ENCODE data around the gene KCNK5.

Gene KCNK5

DNA sequence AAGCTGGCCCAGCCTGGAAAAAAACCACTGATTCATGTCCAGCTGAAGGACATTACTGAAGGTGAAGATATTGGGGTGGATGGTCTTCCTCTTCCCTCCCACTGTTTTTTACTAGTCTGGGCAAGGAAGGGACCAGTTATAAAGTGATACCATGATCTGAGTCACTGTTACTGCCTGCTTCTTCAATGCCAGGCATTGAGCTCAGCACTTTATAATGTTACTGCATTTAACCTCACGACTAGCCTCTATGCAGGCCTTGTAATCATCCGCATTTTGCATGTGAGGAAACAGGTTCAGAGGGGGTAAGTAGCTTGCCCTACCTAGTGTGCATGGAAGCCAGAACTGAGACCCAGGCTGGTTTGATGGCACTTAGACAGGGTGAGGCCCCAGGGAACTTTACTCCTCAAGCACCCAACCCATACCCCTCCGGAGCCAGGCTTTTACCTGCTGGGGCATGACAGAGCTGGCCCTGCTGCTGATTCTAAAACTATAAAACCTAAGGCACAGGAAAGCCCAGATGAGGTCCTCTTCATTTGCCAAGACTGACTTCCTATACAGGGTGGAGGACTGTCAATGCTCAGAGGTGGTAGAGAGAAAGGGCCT lies 11.0 kb upstream of the KCNK5 start:
- DNase-seq (ENCODE audit: low read depth in 2 of 2, low spot score in 1 of 2) = no peak

DNA sequence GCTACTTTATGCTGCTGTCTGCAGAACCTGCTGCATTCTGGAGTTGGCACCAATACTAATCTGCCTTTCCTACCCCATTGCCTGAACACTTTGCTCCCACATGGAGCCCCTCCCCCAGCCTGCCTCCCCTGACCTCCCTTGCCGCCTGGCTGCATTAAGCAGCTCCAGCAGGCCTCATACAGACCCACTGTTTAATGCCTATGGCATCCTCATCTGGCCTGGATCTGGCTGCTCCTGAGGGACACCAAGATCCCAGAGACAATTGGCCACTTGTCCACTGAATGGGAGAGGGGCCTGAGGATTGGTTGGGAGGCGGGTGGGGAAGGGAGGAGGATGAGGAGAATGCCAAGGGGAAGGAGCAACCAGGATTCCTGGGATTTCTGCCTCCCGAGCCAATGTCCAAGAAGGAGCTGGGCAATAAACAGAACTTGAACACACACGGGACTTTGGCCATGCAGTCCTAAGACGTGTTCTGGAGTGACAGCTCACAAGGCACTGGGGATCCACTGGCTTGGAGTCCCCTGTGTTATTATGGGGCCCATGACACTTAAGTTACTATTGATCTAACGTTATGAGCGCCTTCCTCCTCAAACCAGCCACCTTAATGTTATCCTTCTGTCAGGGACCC lies 10.4 kb upstream of the KCNK5 start:
- no peak for DNase-seq (ENCODE audit: low read depth in 2 of 2, low spot score in 1 of 2)

DNA sequence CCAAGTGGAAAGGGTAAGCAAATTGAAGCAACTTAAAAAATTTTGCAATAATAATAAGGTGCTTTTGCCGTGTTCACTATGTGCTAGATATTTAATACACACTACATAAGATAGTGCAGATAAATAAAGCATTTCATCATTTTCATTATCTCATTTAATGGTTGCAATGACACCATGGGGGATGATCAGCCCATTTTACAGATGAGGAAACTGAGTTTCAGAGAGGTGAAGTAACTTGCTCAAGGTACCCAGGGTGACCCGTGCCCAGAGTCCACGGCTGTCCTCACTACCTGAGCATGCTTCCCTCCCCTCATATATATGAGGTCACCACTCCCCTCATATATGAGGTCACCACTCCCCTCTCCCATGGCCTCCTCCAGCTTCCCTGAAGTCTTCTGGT lies 7.5 kb upstream of the KCNK5 start:
- DNase-seq (ENCODE audit: low read depth in 2 of 2, low spot score in 1 of 2) = no peak

DNA sequence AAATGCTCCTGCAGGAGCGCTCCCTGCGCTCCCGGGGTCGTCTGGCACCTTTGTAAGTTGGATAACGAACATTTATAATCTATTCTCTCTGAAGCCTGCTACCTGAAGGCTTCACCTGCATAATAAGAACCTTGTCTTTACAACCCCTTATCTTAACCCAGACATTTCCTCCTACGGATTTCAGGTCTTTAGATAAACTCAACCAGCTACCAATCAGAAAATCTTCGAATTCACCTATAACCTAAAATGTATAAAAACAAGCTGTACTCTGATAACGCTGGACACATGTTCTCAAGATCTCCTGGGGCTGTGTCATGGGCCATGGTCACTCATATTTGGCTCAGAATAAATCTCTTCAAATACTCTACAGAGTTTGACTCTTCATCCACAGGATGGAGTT lies 4.1 kb upstream of the KCNK5 start:
- no peak for DNase-seq (ENCODE audit: low read depth in 2 of 2, low spot score in 1 of 2)

DNA sequence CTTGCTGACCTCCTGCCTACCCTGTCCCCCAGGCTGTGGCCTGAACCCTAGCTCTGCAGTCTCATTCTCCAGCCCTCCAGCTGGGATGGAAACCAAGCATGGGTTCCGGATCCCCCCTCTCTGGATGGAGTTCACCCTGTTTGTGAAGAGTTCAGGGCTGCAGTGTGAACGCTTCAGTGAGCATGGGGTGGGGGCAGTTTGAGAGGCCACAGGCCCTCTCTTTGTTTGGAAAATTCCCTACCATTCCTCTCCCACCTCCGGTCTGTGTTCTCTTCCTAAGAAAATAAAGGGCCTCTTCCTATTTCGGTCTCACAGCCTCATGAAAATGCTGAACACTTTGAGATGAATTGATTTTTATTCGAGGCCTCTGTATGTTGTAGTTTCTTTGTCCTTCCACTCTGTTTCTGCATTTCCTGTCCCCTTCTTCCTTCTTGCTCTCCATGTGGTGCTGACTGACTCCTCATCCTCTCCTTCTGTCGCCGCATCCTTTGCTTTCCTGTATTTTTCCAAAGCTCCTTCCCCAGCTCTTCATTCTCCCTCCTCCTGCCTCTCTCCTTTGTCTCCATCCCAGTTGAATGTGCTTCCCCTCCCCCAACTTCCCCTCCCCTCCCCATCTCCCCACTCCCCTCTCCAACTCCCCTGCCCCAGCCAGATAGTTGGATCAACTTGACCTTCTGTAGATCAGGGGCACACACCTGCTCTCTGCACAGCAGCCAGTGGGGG lies 2.4 kb upstream of the KCNK5 start:
- DNase-seq (ENCODE audit: low read depth in 2 of 2, low spot score in 1 of 2) = no peak

DNA sequence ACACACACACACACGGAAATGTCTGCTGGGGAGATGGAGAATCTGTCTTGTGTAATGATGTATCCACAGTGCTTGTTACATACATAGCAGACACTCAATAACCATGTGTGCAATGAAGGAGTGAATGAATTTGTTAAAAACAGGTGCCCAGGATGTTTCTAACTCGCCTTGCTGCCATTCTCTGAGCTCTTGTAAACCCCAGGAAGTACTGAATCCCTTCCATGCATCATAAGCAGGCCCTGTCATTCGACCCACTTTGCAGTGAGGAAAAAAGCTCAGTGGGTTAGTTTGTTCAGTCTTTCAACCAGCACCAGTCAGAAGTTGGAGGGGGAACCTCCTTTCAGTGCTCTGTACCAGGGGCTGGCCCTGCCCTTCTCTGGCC lies 1.4 kb upstream of the KCNK5 start:
- DNase-seq (ENCODE audit: low read depth in 2 of 2, low spot score in 1 of 2) = no peak

DNA sequence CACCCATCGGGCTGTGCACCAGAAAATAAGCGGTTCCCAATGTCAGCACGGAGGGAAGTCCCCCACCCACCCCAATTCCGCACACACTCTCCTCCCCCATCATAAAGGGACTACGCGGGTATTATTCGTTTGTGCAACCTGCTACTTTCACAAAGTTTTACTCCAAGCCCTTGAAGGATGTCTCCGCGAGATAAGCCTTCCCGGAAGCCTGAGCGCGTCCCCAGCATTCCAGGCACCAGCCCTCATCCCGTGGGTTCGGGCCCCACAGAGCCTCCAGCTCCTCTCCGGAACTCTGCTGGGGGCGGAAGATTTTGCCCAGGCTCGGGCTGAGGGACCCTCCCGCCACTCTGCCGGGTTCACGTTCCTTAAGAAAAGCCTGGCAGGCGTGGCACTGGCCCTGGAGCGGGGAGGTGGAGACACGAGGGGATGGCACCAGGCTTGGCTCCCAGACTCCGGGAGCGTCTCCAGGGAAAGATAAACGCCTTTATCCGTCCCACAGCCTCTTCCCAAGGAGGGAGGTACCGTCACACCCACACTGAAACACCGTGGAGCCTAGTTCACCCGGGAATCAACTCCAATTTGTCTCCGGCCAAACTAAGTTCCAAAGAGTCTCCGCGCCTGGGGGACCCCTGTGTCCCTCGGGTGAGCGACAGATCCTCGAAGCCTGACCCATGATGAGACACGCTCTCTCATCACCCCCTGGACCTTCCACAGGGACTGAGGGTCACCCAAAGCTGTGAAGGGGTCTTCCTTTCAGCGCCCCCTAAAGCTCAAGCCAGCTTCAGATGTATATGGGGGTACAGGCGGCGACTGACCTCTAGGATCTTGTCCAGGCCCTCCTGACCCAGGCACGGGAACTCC lies 934 bp downstream of the KCNK5 start:
- DNase-seq (ENCODE audit: low read depth in 2 of 2, low spot score in 1 of 2) = peak; percentile 15 to 23

DNA sequence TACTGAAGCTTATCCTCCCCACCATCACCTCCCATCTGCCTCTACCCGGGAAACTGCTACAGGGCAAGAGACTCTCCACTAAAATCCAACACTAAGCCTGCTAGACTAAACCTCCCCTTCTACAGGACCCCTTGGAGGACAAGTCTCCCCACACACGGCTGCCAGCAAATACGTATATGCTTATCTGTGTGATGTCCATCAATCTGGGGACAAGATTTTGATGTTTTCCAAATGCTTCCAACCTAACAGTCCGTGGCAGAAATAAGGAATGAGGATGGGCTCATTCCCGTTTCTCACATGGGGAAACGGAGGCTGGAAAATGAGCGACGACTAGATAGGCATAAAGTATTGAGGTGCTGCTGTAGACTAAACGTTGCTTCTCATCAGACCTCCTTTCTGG lies 1.8 kb downstream of the KCNK5 start:
- DNase-seq (ENCODE audit: low read depth in 2 of 2, low spot score in 1 of 2) = no peak

DNA sequence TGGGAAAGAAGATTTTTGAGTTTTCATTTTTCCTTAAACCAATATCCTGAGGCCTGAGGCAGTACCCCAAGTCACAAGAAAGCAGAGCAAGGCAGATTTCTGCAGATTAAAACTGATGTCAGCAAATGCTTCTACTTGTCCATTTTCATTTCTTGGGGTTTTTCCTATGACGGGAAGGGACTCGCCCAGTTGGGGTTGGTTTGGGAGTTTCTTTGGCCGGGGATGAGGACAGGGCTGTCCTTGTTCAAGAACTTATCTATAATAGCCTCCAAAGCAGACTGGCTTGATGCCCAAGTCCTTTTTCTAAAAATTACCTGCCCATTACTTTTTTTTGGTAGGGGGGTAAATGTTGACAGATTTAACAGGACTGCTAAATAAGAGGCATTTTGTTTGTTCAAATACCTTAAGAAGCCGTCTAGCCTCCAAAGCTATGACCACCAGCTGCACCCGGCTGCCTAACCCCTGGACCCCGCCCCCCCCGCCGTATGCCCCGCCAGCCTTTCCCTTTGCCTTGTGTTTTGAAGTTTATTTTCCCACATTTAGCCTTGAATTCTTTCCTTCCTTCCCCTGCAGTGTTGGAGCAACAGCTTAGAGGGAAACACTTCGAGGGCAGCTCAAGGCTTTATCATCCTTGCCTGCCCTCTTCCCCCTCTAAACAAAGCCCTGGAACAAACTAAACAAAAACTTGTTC lies 2.5 kb downstream of the KCNK5 start:
- DNase-seq (ENCODE audit: low read depth in 2 of 2, low spot score in 1 of 2) = no peak

DNA sequence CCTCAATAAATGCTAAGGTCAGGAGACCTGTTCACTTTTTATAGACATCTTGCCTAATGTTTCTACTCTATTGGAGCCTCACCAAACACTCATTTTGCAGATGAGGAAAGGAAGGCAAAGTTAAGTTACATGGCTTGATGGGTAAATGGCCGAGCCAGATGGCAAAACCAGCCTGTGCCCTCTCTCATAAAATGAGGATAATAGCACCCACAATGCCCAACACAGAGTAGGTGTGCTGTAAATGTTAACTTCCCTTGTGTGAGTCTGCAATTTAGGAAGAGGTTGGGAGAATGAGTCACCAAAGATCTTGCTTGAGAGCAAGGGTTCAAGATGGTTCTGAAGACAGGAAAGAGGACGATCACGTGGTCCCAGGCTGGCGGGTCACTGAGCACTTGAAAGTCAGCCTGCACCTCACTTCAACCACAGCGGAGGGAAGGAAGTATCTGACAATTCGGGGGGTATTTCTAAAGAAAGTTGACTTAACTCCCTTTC lies 3.3 kb downstream of the KCNK5 start:
- peak; percentile 24 to 31 for DNase-seq (ENCODE audit: low read depth in 2 of 2, low spot score in 1 of 2)

DNA sequence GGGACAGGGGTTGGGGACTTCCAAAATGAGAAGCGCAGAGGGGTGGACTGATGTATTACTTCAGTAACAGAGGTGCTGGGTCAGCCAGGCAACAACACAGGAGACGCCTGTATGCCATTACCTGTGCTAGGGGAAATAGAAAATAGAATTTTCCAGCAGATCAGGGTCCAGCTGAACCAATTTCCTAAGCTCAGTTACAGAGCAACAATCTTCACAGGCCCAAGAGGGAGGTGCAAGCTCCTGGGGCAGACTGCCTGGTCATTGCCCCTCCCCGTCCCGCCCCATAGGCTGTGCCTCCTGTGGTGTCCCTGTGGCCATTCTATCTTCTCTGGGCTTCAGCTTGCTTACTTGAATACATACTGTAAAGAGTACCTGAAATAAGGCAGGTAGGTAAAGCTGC lies 3.7 kb downstream of the KCNK5 start:
- DNase-seq (ENCODE audit: low read depth in 2 of 2, low spot score in 1 of 2) = no peak

DNA sequence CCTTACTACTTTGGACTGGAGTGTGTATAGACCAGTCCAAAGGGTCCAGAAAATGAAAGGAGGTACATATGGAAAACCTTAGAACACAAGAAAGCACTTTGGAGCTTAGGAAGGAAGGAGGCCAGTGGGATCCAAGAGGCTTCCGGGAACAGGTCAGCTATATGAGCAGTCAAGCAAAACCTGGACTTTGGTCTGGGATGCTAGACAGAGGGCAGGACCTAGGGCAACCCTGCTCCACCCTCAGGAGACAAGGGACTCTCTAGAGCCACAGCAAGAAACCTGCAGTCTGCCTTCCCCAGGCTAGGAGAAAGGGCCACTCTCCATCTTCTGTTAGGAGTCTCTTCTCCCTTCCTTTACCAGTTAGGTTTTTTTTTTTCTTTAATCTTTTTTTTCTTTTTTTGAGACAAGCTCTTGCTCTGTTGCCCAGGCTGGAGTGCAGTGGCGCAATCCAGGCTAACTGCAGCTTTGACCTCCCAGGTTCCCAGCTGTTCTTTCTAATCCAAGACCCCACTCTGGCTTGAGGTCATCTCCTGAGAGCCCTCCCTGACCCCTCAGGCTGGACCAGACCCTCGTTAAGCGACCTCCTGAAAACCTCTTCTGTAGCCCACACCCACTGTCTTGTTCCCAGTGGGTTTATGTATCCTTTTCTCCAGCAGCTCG lies 4.6 kb downstream of the KCNK5 start:
- no peak for DNase-seq (ENCODE audit: low read depth in 2 of 2, low spot score in 1 of 2)

DNA sequence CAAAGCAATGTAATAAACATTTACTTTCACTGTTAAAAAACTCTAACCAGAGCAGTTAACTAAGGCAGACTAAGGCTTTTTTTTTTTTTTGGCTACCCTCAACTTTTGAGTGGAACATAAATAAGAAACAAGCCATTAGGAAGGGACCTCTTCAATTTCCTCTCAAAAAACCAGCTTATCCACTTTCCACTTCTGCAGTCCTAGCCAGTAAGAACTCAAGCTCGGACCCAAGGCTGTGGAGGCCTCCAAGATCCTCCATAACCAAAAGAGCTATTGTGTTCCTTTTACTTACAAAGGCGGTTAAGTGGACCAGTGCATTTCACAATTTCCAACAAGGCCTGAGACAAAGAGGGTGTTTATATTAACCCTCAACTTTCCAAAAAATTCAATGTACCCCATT lies 5.3 kb downstream of the KCNK5 start:
- no peak for DNase-seq (ENCODE audit: low read depth in 2 of 2, low spot score in 1 of 2)

DNA sequence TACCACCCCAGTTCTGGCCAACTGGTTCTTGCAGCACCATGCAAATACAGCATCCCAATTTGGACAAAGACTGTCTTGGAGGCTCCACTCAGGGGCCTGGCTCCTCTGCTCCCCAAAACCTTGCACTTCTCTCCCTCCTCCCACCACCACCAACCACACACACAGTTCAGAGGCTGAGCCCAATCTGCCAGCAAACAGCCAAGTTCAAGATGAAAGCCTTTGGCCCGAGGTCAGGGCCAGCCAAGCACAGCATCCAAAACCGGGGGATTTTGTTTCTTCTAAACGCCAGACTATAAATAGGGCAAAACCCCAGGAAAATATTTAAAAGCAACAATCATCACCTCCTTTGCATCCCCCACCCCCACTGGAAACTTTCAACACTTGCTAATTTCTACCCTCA lies 5.7 kb downstream of the KCNK5 start:
- no peak for DNase-seq (ENCODE audit: low read depth in 2 of 2, low spot score in 1 of 2)

DNA sequence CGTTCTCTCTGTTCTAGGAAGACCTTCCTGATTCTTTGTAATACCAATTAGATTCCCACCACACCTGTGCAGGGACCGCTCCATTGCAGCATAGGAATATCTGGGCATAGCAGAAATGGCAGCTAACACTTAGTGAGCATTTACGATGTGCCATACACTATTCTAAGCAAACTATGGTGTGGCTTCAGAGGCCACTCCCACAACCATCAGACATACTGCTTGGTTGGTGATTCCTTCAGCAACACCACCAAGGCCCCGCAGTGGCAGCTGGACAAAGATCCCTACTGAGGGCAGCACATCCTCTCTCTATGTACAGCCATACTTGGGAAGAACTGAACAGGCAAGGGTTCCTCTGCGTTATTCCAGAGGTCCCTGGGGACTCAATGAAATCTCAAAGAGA lies 6.2 kb downstream of the KCNK5 start:
- DNase-seq (ENCODE audit: low read depth in 2 of 2, low spot score in 1 of 2) = no peak

DNA sequence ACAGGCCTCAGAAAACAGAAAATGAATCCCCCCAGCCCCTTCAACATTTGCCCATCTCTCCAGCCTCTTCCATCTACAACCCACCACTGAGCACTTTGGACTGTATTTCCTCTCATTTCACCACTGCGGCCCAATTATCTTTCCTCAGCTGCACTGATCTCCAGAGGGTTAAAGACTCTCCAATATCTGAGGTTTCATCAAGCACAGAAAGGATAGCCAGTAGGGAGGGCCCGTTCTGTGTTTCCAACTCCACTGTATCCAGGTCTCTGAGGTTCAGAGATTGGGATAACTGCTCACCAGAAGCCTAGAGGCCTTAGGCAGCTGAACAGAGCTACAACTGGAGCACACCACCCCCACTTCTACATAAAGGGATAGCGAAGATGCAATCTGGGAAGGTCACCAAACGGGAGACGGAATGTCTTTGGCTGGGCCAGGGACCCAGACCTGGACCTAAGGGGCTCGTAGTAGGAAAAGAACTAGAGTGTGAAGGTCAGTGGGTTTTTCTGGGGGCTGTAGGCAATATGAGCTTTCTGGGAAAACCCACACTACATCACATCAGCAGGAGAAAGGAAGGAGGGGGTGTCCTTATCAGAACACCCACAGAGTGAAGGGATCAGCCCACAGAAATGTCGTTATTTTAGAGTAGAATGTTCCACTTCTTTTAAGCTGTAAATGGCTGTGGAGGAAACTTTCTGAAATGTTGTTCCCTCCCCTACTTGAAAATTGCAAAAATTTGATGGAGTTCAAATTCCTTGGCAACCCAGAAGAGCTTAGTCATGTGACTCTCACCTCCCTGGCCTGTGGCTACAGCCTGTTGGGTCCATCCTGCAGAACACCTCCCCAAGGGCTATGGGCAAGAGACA lies 7.3 kb downstream of the KCNK5 start:
- no peak for DNase-seq (ENCODE audit: low read depth in 2 of 2, low spot score in 1 of 2)

DNA sequence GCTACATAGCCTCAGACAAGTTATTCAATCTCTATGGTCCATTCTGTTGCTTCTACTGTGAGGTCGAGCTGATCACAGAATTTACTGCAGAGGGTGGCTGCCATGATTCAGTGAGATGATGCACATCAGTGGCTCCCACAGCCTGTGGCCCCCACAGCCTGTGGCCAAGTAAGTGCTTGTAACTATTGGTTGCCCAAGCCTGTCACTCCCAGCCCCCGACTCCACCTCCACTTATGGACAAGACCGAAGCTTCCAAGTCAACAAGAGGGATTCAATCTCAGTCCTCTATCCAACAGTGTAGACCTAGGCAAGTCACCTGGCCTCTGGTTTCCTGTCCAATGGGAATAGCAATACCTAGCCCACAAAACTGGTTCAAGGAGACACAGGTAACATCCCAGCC lies 8.2 kb downstream of the KCNK5 start:
- no peak for DNase-seq (ENCODE audit: low read depth in 2 of 2, low spot score in 1 of 2)

DNA sequence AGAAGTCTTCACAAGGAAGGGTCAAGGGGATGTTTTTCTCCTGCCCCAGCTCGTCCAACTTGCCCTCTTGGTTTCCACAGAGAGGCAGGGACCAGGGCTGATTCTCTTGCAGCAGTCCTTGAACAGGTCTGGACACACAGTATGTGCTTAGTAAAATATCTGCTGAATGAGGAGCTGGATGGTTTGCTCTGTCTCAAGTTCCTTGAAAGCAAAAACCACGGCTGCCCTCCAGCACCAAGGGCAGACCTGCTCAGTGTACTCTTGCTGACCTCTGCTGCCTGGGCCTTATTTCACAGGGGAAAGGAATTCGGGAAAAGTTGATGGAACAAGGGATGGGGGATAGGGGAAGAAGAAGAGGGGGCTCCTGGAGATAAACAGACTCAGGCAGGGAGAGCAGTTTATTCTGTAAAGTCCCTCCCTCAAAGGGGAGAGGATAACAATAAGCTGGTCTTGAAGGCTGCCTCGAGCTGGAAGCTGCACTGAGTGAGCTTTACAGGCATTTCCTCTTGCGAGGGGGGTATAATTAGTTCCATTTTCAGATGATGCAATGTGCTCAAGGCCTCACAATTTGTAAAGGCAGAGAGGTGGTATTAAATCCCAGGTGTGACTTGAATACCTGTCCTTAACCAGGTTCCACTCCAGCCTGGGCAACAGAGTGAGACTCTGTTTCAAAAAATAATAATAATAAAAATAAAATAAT lies 10.3 kb downstream of the KCNK5 start:
- no peak for DNase-seq (ENCODE audit: low read depth in 2 of 2, low spot score in 1 of 2)
